ENCODE data around the gene SUGCT.

Gene SUGCT

DNA sequence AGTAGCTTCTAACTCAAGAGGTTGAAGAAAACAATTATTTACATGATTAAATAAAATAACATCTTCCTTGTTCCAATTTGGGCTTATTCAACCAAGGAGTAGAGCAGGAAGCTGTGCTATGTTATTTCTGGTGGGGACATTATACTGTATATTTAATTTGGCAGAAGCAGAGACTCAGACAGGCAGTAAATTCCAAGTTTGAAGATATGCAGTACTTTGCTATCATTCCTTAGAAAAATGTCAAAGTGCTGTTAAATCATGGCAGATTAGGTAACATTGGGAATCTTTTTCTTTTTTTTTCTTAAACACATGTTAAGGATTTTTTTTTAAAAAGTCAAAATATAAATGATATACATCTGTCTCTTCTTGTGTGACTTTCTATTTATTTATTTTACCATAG is 190.1 kb downstream of the SUGCT start:
- no peak for DNase-seq (ENCODE audit: low read depth in 2 of 2)

- DNase-seq (ENCODE audit: low read depth in 2 of 2), result no peak
Measured at GRCh38 chr7:40327113-40327512, 192.3 kb downstream of the SUGCT start.

GRCh38 chr7:40327873-40328272 is 193.1 kb downstream of the SUGCT start:
- DNase-seq (ENCODE audit: low read depth in 2 of 2), result no peak

DNA sequence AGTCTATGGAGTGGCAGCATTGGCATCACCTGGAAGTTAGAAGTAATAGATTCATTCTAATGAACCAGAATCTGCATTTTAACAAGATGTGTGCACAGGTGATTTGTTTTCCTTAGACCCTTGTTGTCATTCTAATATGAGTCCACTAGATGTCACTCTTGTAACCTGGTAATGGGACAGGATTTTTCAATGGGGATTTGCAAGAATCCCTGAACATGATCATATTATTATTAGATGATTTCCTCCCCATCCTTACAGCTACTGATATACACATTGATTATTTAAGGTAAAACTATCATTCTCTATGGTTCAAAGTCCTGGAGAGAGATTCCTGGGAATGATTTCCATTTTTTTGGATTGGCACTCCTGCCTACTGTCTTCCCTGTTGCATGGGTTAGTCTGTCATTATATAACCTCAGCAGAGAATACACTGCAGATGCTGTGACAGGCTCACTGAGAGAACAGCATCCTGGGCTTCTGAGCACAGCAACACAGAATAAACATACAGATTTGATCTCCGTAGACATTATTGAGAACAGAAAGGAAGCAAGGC is 194.9 kb downstream of the SUGCT start:
- DNase-seq (ENCODE audit: low read depth in 2 of 2), result no peak

- no peak for DNase-seq (ENCODE audit: low read depth in 2 of 2)
Measured at GRCh38 chr7:40330408-40330807, 195.6 kb downstream of the SUGCT start.

GRCh38 chr7:40331915-40332314 is 197.1 kb downstream of the SUGCT start:
- DNase-seq (ENCODE audit: low read depth in 2 of 2), result no peak

- DNase-seq (ENCODE audit: low read depth in 2 of 2), result no peak
Measured at GRCh38 chr7:40332516-40332915, 197.7 kb downstream of the SUGCT start.

DNA sequence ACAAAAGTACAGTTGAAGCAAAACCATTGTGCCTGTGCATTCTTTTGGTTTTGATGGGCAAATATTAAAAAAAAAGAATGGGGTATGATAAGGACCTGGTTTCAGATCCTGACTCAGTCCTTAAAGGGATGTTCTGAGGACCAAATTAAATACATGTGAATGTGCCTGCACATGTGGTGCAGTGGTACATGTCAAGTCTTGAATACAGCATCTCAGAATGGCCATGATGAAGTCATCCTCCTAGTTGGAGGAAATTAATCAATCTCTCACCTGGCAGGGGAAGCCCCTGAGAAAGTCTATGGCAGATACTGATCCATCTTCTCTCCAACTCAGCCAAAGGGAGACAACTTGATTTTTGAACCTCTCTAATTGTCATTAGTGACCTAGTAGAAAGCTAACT is 207.0 kb downstream of the SUGCT start:
- DNase-seq (ENCODE audit: low read depth in 2 of 2), result no peak

DNA sequence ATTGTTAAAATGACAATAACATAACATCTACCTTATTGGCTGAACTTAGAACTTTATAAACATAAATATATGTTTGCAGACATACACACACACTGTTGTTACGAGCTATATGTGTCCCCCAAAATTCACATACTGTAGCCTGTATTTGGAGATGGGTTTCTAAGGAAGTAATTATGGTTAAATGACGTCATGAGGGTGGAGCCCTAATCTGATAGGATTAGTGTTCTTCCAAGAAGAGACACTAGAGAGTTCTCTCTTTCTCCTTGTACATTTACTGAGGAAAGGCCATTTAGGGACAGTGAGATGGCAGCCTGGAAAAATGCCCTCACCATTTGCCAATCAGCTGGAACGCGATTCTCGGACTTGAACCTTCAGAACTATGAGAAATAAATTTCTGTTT is 211.7 kb downstream of the SUGCT start:
- no peak for DNase-seq (ENCODE audit: low read depth in 2 of 2)

DNA sequence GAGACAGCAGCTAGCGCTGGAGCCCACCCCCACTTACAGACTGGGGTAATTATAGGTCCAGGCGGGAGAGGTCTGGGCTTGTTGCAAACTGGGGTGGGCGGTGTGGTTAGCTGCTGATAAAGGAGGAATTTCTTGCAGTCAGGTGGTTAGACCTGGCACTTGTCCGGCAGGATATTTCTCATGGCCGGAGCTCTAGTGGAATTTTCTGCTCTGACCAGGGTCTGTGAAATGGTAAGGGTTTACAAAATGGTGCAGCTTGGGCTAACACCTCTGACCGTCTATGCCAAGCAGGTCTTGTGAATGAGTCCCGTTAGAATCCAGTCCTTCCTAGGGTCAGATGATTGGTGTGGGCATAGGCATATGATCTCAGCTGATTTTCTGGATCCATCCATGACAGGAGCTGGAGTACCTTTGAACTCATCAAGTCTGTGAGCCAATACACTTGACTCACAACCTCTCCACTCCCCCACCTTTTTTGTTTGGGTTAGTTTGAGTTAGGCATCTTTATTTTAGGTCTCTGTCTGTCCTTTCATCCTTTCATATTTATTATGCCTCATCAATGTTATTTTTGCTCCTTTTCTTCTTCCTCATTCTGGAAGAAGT is 213.4 kb downstream of the SUGCT start:
- DNase-seq (ENCODE audit: low read depth in 2 of 2), result no peak

GRCh38 chr7:40350100-40350499 is 215.3 kb downstream of the SUGCT start:
- DNase-seq (ENCODE audit: low read depth in 2 of 2), result no peak

DNA sequence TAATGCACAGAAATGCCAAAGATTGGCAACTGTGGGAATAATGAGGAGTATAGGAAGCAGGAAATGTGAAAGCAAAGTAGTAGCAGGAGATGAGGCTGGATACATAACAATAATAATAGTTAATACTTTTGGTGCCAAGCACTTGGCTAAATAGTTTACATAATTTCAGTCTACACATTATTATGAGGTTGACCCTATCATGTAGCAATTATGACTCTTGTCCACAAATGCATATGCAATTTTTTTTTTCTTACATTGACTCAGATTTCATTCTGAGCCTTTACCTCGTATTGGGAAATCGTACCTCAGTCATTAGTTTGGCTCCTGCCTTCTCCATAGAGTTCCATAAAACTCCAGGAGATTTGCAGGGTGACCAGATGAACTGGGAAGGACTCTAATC is 219.9 kb downstream of the SUGCT start:
- DNase-seq (ENCODE audit: low read depth in 2 of 2), result no peak

- DNase-seq (ENCODE audit: low read depth in 2 of 2), result no peak
Measured at GRCh38 chr7:40356312-40356711, 221.5 kb downstream of the SUGCT start.

DNA sequence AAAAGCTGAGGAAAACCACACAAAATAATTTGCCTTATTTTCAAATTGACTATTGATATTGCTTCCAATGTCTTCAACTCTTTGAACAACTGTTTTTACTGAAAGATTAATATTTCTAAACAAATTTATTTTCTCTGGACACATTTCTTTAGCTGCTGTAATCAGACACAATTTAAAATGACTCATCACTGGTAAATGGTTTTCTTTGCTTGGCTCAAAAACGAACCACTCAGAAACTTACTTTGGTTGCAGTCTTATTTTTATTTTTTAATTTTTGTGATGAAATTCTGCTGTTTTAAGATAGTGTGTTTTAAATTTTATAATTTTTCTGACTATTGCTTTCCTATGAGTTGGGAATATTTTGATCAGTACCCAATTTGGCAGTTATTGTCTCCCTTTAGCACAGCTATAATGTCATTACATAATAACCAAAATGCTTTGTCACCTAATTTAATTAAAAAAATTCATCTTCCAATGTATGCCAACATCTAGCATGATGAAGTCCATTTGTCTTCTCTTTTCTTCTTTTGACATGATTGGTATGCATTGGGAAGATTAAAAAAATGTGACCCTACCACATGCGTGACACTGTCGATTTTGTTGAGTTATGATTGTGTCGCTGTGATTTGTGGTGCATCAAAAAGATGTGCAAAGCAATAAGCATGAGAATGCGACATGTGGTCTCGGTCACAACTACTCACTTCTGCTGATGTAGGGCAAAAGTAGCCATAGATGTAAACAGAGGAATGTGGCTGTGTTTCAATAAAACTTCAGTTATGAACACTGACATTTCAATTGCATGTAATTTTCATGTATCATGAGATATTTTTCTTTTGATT is 222.3 kb downstream of the SUGCT start:
- no peak for DNase-seq (ENCODE audit: low read depth in 2 of 2)

DNA sequence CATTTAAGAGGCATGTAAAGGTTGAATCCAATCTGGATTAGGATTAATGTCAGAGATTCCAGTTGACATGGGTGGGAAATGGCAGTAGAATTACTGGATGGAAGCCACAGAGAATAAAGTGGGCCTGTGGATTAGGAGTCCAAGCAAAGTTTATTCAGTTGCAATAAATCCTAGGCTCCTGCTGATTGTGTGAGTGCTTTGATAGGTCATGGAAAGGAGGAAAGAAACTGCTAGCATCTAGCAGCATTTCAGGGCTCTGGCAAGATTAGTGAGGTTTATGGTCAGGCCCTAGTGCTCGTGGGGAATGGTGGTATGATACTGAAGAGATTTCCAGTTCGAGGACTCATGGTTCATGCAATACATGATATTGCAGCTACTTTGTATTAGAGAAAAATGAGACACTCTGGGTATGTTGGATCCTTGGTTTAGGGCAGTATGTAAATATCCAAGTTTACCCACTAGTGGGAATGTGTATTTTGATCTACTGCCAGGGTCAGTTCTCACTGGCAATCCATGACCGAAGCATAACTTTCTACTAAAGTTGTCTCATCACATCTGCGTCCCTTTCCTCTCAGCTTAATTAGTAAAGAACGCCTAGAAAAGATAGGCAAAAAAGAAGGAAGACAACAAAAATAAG is 235.0 kb downstream of the SUGCT start:
- no peak for DNase-seq (ENCODE audit: low read depth in 2 of 2)

- DNase-seq (ENCODE audit: low read depth in 2 of 2), result no peak
Measured at GRCh38 chr7:40371806-40372440, 237.1 kb downstream of the SUGCT start.

DNA sequence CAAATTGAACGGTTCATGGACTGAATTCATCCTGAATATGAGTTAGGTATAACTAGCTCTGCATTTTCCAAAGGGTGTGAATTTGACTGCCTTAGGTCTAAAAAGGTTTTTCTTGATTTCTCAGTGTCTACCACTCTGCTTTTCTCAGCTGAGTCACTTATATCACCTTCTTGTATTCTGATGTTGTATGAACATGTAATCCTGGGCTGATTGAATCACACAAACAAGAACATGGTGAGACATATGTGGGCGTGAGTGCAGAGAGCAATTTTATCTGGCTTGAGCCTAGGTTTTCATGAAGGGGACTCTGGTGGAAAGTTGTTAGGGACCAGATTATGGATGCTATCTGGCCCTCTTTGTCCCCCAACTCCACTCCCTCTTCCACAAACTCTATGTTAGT is 239.8 kb downstream of the SUGCT start:
- DNase-seq (ENCODE audit: low read depth in 2 of 2), result no peak

DNA sequence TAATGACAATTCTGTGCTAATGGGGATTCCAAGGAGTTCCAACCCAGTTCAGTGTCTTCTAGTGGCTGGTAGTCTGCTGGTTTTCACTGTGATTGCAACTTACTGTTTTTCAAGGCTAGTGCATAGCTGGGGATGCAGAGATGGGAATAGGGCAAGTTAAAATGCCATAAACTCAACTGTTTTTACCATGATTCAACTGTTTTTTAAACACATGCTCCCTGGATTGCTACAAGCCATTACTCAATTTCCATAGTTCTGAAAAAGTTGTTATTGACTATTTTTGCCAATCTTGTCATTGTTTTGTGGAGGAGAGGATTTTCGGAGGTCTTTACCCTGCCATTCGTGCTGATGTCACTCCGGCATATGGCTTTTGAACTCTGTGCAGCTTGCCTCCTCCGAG is 245.3 kb downstream of the SUGCT start:
- DNase-seq (ENCODE audit: low read depth in 2 of 2), result no peak

GRCh38 chr7:40382145-40382544 is 247.3 kb downstream of the SUGCT start:
- no peak for DNase-seq (ENCODE audit: low read depth in 2 of 2)

GRCh38 chr7:40393660-40394059 is 258.9 kb downstream of the SUGCT start:
- DNase-seq (ENCODE audit: low read depth in 2 of 2), result no peak

DNA sequence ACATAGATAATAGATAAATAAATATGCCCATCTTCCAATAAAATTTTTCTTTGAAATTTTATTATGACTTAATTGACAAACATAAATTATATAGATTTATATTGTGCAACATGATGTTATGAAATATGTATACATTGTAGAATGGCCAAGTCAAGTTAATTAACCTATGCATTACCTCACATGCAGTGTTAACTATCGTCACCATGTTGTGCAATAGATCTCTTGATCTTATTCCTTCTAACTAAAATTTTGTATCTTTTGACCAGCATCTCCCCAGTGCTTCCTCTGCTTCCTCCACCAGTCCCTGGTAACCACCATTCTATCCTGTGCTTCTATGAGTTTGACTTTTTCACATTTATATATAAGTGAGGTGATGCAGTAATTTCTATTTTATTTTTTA is 259.6 kb downstream of the SUGCT start:
- DNase-seq (ENCODE audit: low read depth in 2 of 2), result no peak

GRCh38 chr7:40400525-40400924 is 265.7 kb downstream of the SUGCT start:
- DNase-seq (ENCODE audit: low read depth in 2 of 2), result no peak
